Measurements from ENCODE around the gene PSD2.

Gene PSD2

GRCh38 chr5:139869042-139869790, 73.6 kb downstream of the PSD2 start:
- Histone ChIP-seq H4K20me1 (ENCODE audit: low read depth, low read length) (no peaks in the 10 kb centered on the region), H3K9ac (ENCODE audit: low read length) (no peak overlapping the region), H3K9me2 (replicated peaks; ENCODE audit: insufficient read depth, low read length) (no peaks in the 10 kb centered on the region), H3K4me2 (ENCODE audit: low read depth, low read length, poor library complexity, severe bottlenecking) (no peak overlapping the region), H3K4me3 (ENCODE audit: insufficient read depth, low read length, poor library complexity, severe bottlenecking) (no peak overlapping the region), H3F3A (ENCODE audit: insufficient read depth) (no peaks in the 10 kb centered on the region), H2AFZ (ENCODE audit: low read depth, low read length, severe bottlenecking) (no peak overlapping the region), H3K27me3 (ENCODE audit: low read length) (no peaks in the 10 kb centered on the region), H3K27ac (ENCODE audit: low read depth, low read length) (no peak overlapping the region), H3K79me2 (ENCODE audit: insufficient read depth, low read length) (no peaks in the 10 kb centered on the region), H3K9me3 (ENCODE audit: insufficient read depth, low read length) (no peaks in the 10 kb centered on the region), H3K36me3 (ENCODE audit: low read length) (no peaks in the 10 kb centered on the region)
- TF ChIP-seq CTCF (IDR thresholded peaks at IDR 0.05; ENCODE audit: insufficient read depth, low read length, poor library complexity, severe bottlenecking) (no peak), EZH2phosphoT487 (conservative IDR thresholded peaks at IDR 0.05; ENCODE audit: low read length) (no peak)

- no peaks in the 10 kb centered on the region for H3K9me2 ChIP-seq (replicated peaks; ENCODE audit: insufficient read depth, low read length)
- no peak overlapping the region for H3K9ac ChIP-seq (ENCODE audit: low read length)
- H3K36me3 ChIP-seq (ENCODE audit: low read length), result no peaks in the 10 kb centered on the region
- H3K9me3 ChIP-seq (ENCODE audit: insufficient read depth, low read length), result no peaks in the 10 kb centered on the region
- H3K27me3 ChIP-seq (ENCODE audit: low read length), result no peaks in the 10 kb centered on the region
- no peak overlapping the region for H3K27ac ChIP-seq (ENCODE audit: low read depth, low read length)
- H2AFZ ChIP-seq (ENCODE audit: low read depth, low read length, severe bottlenecking), result no peak overlapping the region
- H3K4me2 ChIP-seq (ENCODE audit: low read depth, low read length, poor library complexity, severe bottlenecking), result no peak overlapping the region
- H3K79me2 ChIP-seq (ENCODE audit: insufficient read depth, low read length), result no peaks in the 10 kb centered on the region
- H3K4me3 ChIP-seq (ENCODE audit: insufficient read depth, low read length, poor library complexity, severe bottlenecking), result no peak overlapping the region
- no peaks in the 10 kb centered on the region for H4K20me1 ChIP-seq (ENCODE audit: low read depth, low read length)
- TF ChIP-seq EZH2phosphoT487 (conservative IDR thresholded peaks at IDR 0.05; ENCODE audit: low read length) (no peak), CTCF (IDR thresholded peaks at IDR 0.05; ENCODE audit: insufficient read depth, low read length, poor library complexity, severe bottlenecking) (no peak)
- H3F3A ChIP-seq (ENCODE audit: insufficient read depth), result no peaks in the 10 kb centered on the region
These were observed 75.1 kb downstream of the PSD2 start for GRCh38 chr5:139870677-139871076.

GRCh38 chr5:139871614-139872013, 76.0 kb downstream of the PSD2 start:
- TF ChIP-seq CTCF (IDR thresholded peaks at IDR 0.05; ENCODE audit: insufficient read depth, low read length, poor library complexity, severe bottlenecking) (no peak), EZH2phosphoT487 (conservative IDR thresholded peaks at IDR 0.05; ENCODE audit: low read length) (no peak)
- H3K4me3 ChIP-seq (ENCODE audit: insufficient read depth, low read length, poor library complexity, severe bottlenecking), result no peak overlapping the region
- no peaks in the 10 kb centered on the region for H3K36me3 ChIP-seq (ENCODE audit: low read length)
- no peak overlapping the region for H3K27ac ChIP-seq (ENCODE audit: low read depth, low read length)
- no peak overlapping the region for H2AFZ ChIP-seq (ENCODE audit: low read depth, low read length, severe bottlenecking)
- no peaks in the 10 kb centered on the region for H3K27me3 ChIP-seq (ENCODE audit: low read length)
- H3K79me2 ChIP-seq (ENCODE audit: insufficient read depth, low read length), result no peaks in the 10 kb centered on the region
- no peak overlapping the region for H3K9ac ChIP-seq (ENCODE audit: low read length)
- no peak overlapping the region for H3K4me2 ChIP-seq (ENCODE audit: low read depth, low read length, poor library complexity, severe bottlenecking)
- no peaks in the 10 kb centered on the region for H4K20me1 ChIP-seq (ENCODE audit: low read depth, low read length)
- H3K9me3 ChIP-seq (ENCODE audit: insufficient read depth, low read length), result no peaks in the 10 kb centered on the region
- H3F3A ChIP-seq (ENCODE audit: insufficient read depth), result no peaks in the 10 kb centered on the region
- no peaks in the 10 kb centered on the region for H3K9me2 ChIP-seq (replicated peaks; ENCODE audit: insufficient read depth, low read length)
